ENCODE measurements around the gene PCDHGA6. TPM values are rescaled to one million over a fixed set of nuclear protein-coding genes. Genes with fewer than 3 reads are reported as not detected.
"Not testable (repeated sequence)": the region's sequence is repeated elsewhere in the genome, so short reads cannot be mapped to it uniquely, and the experiment has no call there.

The PCDHGA6 gene
- total RNA-seq, 1 donor from 2014 or later, result 0.21 TPM

GRCh38 chr5:141338538-141339306 is 35.0 kb upstream of the PCDHGA6 start, which contains the start of gene PCDHGA2:
Gene PCDHGA2 (plus strand): TSS chr5:141338760.
- H3K27me3 Mint-ChIP-seq (ENCODE audit: unreplicated experiment), result peaks cover 2% of the 10 kb centered on the region
- no peak within 1 kb of the TSS for H3K4me3 Mint-ChIP-seq (ENCODE audit: unreplicated experiment)
- no peaks in the 10 kb centered on the region for H3K4me1 Mint-ChIP-seq (ENCODE audit: unreplicated experiment)
- no peak for DNase-seq (ENCODE audit: extremely low spot score, unreplicated experiment)
- H3K9me3 Mint-ChIP-seq (ENCODE audit: unreplicated experiment), result peaks cover 51% of the 10 kb centered on the region
- no peak within 1 kb of the TSS for H3K27ac Mint-ChIP-seq (ENCODE audit: unreplicated experiment)
- no peak for TF ChIP-seq CTCF (IDR thresholded peaks at IDR 0.05)
- H3K36me3 Mint-ChIP-seq (ENCODE audit: unreplicated experiment), result no peaks in the 10 kb centered on the region

- H3K27ac Mint-ChIP-seq (ENCODE audit: unreplicated experiment); H3K4me3 Mint-ChIP-seq (ENCODE audit: unreplicated experiment); DNase-seq (ENCODE audit: extremely low spot score, unreplicated experiment); H3K4me1 Mint-ChIP-seq (ENCODE audit: unreplicated experiment); H3K27me3 Mint-ChIP-seq (ENCODE audit: unreplicated experiment); H3K36me3 Mint-ChIP-seq (ENCODE audit: unreplicated experiment): not testable (repeated sequence)
- H3K9me3 Mint-ChIP-seq (ENCODE audit: unreplicated experiment), result peaks cover 44% of the 10 kb centered on the region
Measured at GRCh38 chr5:141340781-141341354, 32.8 kb upstream of the PCDHGA6 start.

- no peak overlapping the region for H3K27ac Mint-ChIP-seq (ENCODE audit: unreplicated experiment)
- H3K9me3 Mint-ChIP-seq (ENCODE audit: unreplicated experiment), result peaks cover 38% of the 10 kb centered on the region
Measured at GRCh38 chr5:141342773-141343172, 30.9 kb upstream of the PCDHGA6 start.

GRCh38 chr5:141343242-141343952 is 30.3 kb upstream of the PCDHGA6 start, which contains the start of gene PCDHGA3:
Gene PCDHGA3 (plus strand): TSS chr5:141343829. CDS start chr5:141344034, 205 bp downstream.
- H3K27ac Mint-ChIP-seq (ENCODE audit: unreplicated experiment), result no peak within 1 kb of the TSS
- no peaks in the 10 kb centered on the region for H3K36me3 Mint-ChIP-seq (ENCODE audit: unreplicated experiment)
- H3K9me3 Mint-ChIP-seq (ENCODE audit: unreplicated experiment), result peaks cover 31% of the 10 kb centered on the region
- no peak for DNase-seq (ENCODE audit: extremely low spot score, unreplicated experiment)
- no peak within 1 kb of the TSS for H3K4me3 Mint-ChIP-seq (ENCODE audit: unreplicated experiment)
- no peaks in the 10 kb centered on the region for H3K27me3 Mint-ChIP-seq (ENCODE audit: unreplicated experiment)
- no peaks in the 10 kb centered on the region for H3K4me1 Mint-ChIP-seq (ENCODE audit: unreplicated experiment)
- no peak for TF ChIP-seq CTCF (IDR thresholded peaks at IDR 0.05)

More at GRCh38 chr5:141342773-141343172, 30.9 kb upstream of the PCDHGA6 start:
- H3K4me1 Mint-ChIP-seq (ENCODE audit: unreplicated experiment), result no peaks in the 10 kb centered on the region
- no peak for DNase-seq (ENCODE audit: extremely low spot score, unreplicated experiment)
- no peak for TF ChIP-seq CTCF (IDR thresholded peaks at IDR 0.05)
- H3K4me3 Mint-ChIP-seq (ENCODE audit: unreplicated experiment), result no peak overlapping the region
- no peaks in the 10 kb centered on the region for H3K36me3 Mint-ChIP-seq (ENCODE audit: unreplicated experiment)
- no peaks in the 10 kb centered on the region for H3K27me3 Mint-ChIP-seq (ENCODE audit: unreplicated experiment)

- Mint-ChIP-seq H3K27me3 (ENCODE audit: unreplicated experiment) (no peaks in the 10 kb centered on the region), H3K36me3 (ENCODE audit: unreplicated experiment) (no peaks in the 10 kb centered on the region), H3K4me3 (ENCODE audit: unreplicated experiment) (no peak overlapping the region), H3K27ac (ENCODE audit: unreplicated experiment) (no peak overlapping the region), H3K4me1 (ENCODE audit: unreplicated experiment) (no peaks in the 10 kb centered on the region), H3K9me3 (ENCODE audit: unreplicated experiment) (peaks cover 30% of the 10 kb centered on the region)
- DNase-seq (ENCODE audit: extremely low spot score, unreplicated experiment), result no peak
- no peak for TF ChIP-seq CTCF (IDR thresholded peaks at IDR 0.05)
Measured at GRCh38 chr5:141343953-141344463, 29.7 kb upstream of the PCDHGA6 start.

Data from osteocyte (in vitro differentiated cells).